K562 (cell line): ENCODE results near the gene ISYNA1. TPM values are rescaled to one million over a fixed set of nuclear protein-coding genes. Genes with fewer than 3 reads are reported as not detected.

Source experiments
- HDAC6 ChIP-seq: IDR thresholded peaks from 2 replicates; pipeline ENCODE4 v1.6.1; 2012; ENCODE audit warnings: low read depth, mild to moderate bottlenecking, control low read depth, inconsistent platforms, low read length, moderate library complexity
- MTA2 ChIP-seq: fragments of 450-650 bp; IDR thresholded peaks from 2 replicates; pipeline ENCODE4 v1.6.1; 2016; ENCODE audit warnings: low read depth
- NCOA2 ChIP-seq, 2 experiments: fragments of 450-650 bp; IDR thresholded peaks; 2 replicates each; pipeline ENCODE4 v1.6.1; 2018; ENCODE audit warnings: mild to moderate bottlenecking in 2 of 2, moderate library complexity in 1 of 2; ENCODE audit not compliant: partially characterized antibody in 2 of 2
- NRF1 ChIP-seq, 2 experiments: fragments of 450-650 bp; IDR thresholded peaks in 1 of 2; conservative IDR thresholded peaks in 1 of 2; 2 replicates each; pipeline ENCODE4 v1.6.1; 2014; ENCODE audit warnings: mild to moderate bottlenecking in 2 of 2
- SMARCA5 ChIP-seq: fragments of 450-650 bp; IDR thresholded peaks from 2 replicates; pipeline ENCODE4 v1.6.1; 2016
- TAF9B ChIP-seq: fragments of 450-650 bp; IDR thresholded peaks from 2 replicates; pipeline ENCODE4 v1.6.1; 2018; ENCODE audit warnings: mild to moderate bottlenecking; ENCODE audit not compliant: partially characterized antibody
- TCF3 ChIP-seq: sonication (generic); formaldehyde crosslinking; IDR thresholded peaks from 2 replicates; pipeline ENCODE4 v1.4.0; 2020; ENCODE audit warnings: mild to moderate bottlenecking, missing genetic modification reagents
- ZNF134 ChIP-seq: fragments of 250-450 bp; sonication (Bioruptor Pico); conservative IDR thresholded peaks from 2 replicates; pipeline ENCODE4 v1.4.0; 2020
- polyA plus RNA-seq, 8 experiments: library from polyadenylated mRNA; depleted of rRNA in 4 of 8; stranded (reverse) in 5 of 8; unstranded in 3 of 8; fragments of >200 nt; fragmentation: Nextera tagmentation in 2 of 8; fragmentation: Illumina TruSeq in 1 of 8; extraction: Ambion mirVana in 2 of 8; extraction: Trizol in 1 of 8; gene quantifications; 2 replicates each; pipeline versions ENCODE4 v1.2.1 to v1.2.3, GENCODE V29; 2011 to 2014; ENCODE audit warnings: inconsistent platforms in 1 of 8, missing spikeins in 1 of 8
- total RNA-seq, 7 experiments: library from RNA; depleted of rRNA in 6 of 7; stranded (reverse); fragments of >200 nt in 6 of 7; fragmentation: Illumina TruSeq in 2 of 7; extraction: Trizol in 2 of 7; gene quantifications; 2 replicates each; pipeline versions ENCODE4 v1.2.1 to v1.2.3, GENCODE V29; 2011 to 2021; ENCODE audit warnings: low replicate concordance in 1 of 7
- TF ChIP-seq, protein P1 (sequence below): sonication (generic); IDR thresholded peaks from 2 replicates; pipeline ENCODE4 v1.6.1; 2016
- TF ChIP-seq, protein P2 (sequence below), 2 experiments: fragments of 450-650 bp in 1 of 2; sonication (generic) in 1 of 2; formaldehyde crosslinking in 1 of 2; IDR thresholded peaks; 2 replicates each; pipeline versions ENCODE4 v1.7.1 to v1.9.0; 2016 to 2022; ENCODE audit warnings: inconsistent platforms in 1 of 2, mild to moderate bottlenecking in 1 of 2, missing genetic modification reagents in 1 of 2
- TF ChIP-seq, protein P3 (sequence below): fragments of 200-400 bp; formaldehyde crosslinking; IDR thresholded peaks from 2 replicates; pipeline ENCODE4 v1.6.1; 2017; ENCODE audit warnings: mild to moderate bottlenecking, low read depth, low read length, moderate library complexity
- TF ChIP-seq, protein P4 (sequence below): fragments of 450-650 bp; IDR thresholded peaks from 2 replicates; pipeline ENCODE4 v1.6.1; 2018; ENCODE audit warnings: mild to moderate bottlenecking, low read depth; ENCODE audit not compliant: partially characterized antibody

ISYNA1 gene
- total and polyA plus RNA-seq, 9 of the 15 experiments (the other 6 are each of a cell fraction or from before 2014, with no cell fraction given): 21.8 to 460 (median 93.2) TPM

DNA sequence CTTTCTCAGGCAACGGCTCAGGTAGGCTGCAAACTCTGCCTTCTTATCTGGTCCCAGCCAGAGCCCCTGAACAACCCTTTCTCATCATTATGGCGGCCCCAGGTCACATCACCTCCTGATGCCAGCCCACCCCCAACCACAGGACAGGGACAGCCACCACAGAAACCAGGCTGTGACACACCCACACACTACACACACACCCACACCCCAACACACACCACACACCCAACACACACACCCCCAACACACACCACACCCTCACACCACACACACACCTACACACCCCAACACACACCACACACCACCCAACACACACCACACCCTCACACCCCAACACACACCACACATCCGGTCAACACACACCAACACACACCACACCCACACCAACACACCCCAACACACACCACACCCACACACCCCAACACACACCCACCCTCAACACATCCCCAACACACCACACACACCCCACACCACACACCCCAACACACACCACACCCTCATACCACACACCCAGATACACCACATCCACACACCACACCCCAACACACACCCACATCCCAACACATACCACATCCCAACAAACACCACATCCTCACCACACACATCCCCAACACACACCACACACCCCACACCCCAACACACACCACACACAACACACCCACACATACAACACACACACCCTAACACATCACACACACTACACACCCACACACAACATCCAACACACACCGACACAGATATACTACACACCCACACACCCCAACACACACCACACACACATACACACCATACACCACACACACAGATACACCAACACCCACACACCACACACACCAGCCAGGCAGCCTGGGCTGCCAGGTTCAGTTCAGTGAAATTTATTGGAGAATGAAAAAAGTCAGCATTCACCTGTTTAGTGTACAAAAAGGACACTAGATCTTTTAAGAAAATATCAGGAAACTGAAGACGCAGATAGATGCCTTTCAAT lies 4.2 kb upstream of the ISYNA1 start (continued):
- TF ChIP-seq HDAC6 (peak; percentile 91; the same call in 1 of the 2 replicates), NCOA2 (IDR thresholded peaks at IDR 0.05; ENCODE audit: partially characterized antibody in 2 of 2) (no peak), ZNF134 (CRISPR knock-in tag) (no peak), SMARCA5 (0 out of 2 replicates have a peak, but pooled peaks have one; percentile 39), TCF3 (CRISPR knock-in tag) (peak; percentile 71), NRF1 (conservative IDR thresholded peaks at IDR 0.05 in 1 of 2, IDR thresholded peaks at IDR 0.05 in 1 of 2) (no peak), MTA2 (peak; percentile 34; the same call in 1 of the 2 replicates), TAF9B (no peak)
- TF ChIP-seq, protein P1, sequence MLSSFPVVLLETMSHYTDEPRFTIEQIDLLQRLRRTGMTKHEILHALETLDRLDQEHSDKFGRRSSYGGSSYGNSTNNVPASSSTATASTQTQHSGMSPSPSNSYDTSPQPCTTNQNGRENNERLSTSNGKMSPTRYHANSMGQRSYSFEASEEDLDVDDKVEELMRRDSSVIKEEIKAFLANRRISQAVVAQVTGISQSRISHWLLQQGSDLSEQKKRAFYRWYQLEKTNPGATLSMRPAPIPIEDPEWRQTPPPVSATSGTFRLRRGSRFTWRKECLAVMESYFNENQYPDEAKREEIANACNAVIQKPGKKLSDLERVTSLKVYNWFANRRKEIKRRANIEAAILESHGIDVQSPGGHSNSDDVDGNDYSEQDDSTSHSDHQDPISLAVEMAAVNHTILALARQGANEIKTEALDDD: no peak
- TF ChIP-seq, protein P2, sequence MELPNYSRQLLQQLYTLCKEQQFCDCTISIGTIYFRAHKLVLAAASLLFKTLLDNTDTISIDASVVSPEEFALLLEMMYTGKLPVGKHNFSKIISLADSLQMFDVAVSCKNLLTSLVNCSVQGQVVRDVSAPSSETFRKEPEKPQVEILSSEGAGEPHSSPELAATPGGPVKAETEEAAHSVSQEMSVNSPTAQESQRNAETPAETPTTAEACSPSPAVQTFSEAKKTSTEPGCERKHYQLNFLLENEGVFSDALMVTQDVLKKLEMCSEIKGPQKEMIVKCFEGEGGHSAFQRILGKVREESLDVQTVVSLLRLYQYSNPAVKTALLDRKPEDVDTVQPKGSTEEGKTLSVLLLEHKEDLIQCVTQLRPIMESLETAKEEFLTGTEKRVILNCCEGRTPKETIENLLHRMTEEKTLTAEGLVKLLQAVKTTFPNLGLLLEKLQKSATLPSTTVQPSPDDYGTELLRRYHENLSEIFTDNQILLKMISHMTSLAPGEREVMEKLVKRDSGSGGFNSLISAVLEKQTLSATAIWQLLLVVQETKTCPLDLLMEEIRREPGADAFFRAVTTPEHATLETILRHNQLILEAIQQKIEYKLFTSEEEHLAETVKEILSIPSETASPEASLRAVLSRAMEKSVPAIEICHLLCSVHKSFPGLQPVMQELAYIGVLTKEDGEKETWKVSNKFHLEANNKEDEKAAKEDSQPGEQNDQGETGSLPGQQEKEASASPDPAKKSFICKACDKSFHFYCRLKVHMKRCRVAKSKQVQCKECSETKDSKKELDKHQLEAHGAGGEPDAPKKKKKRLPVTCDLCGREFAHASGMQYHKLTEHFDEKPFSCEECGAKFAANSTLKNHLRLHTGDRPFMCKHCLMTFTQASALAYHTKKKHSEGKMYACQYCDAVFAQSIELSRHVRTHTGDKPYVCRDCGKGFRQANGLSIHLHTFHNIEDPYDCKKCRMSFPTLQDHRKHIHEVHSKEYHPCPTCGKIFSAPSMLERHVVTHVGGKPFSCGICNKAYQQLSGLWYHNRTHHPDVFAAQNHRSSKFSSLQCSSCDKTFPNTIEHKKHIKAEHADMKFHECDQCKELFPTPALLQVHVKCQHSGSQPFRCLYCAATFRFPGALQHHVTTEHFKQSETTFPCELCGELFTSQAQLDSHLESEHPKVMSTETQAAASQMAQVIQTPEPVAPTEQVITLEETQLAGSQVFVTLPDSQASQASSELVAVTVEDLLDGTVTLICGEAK (IDR thresholded peaks at IDR 0.05): no peak
- TF ChIP-seq, protein P2 (CRISPR knock-in tag; IDR thresholded peaks at IDR 0.05): no peak
- TF ChIP-seq, protein P3, sequence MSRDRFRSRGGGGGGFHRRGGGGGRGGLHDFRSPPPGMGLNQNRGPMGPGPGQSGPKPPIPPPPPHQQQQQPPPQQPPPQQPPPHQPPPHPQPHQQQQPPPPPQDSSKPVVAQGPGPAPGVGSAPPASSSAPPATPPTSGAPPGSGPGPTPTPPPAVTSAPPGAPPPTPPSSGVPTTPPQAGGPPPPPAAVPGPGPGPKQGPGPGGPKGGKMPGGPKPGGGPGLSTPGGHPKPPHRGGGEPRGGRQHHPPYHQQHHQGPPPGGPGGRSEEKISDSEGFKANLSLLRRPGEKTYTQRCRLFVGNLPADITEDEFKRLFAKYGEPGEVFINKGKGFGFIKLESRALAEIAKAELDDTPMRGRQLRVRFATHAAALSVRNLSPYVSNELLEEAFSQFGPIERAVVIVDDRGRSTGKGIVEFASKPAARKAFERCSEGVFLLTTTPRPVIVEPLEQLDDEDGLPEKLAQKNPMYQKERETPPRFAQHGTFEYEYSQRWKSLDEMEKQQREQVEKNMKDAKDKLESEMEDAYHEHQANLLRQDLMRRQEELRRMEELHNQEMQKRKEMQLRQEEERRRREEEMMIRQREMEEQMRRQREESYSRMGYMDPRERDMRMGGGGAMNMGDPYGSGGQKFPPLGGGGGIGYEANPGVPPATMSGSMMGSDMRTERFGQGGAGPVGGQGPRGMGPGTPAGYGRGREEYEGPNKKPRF: no peak
- TF ChIP-seq, protein P4, sequence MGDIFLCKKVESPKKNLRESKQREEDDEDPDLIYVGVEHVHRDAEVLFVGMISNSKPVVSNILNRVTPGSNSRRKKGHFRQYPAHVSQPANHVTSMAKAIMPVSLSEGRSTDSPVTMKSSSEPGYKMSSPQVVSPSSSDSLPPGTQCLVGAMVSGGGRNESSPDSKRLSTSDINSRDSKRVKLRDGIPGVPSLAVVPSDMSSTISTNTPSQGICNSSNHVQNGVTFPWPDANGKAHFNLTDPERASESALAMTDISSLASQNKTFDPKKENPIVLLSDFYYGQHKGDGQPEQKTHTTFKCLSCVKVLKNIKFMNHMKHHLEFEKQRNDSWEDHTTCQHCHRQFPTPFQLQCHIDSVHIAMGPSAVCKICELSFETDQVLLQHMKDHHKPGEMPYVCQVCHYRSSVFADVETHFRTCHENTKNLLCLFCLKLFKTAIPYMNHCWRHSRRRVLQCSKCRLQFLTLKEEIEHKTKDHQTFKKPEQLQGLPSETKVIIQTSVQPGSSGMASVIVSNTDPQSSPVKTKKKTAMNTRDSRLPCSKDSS: no peak
